ENCODE data around the gene SEMA4B. TPM values are rescaled to one million over a fixed set of nuclear protein-coding genes. Genes with fewer than 3 reads are reported as not detected.
A peak's percentile ranks its signal among the peaks of the same experiment; 100 is the strongest.

SEMA4B gene
- polyA plus RNA-seq, 1 experiment: 13.5 TPM

DNA sequence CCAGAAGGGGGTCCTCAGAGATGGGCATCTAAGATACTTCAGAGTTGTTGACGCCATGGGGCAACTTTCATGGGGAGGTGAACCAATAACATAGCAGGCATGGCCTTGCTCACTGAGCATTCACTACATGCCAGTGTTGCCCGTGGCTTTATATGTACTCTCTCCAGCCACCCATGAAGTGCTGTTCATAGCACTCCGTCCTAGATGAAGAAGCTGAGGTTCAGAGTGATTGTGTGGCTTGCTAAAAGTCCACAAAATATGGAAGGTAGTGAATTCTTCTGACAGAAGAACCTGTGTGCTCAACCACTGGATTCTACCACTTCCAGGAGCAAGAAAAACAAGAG lies 9.8 kb upstream of the SEMA4B start:
- Histone ChIP-seq H3K4me3 (ENCODE audit: low read depth, low read length) (no peak overlapping the region), H3K27ac (ENCODE audit: low read depth, low read length) (no peak overlapping the region), H3K27me3 (ENCODE audit: control insufficient read depth, insufficient read depth, low read length) (no peaks in the 10 kb centered on the region), H3K9me3 (ENCODE audit: control insufficient read depth, insufficient read depth, low read length) (no peaks in the 10 kb centered on the region)
- TF ChIP-seq, protein P1, sequence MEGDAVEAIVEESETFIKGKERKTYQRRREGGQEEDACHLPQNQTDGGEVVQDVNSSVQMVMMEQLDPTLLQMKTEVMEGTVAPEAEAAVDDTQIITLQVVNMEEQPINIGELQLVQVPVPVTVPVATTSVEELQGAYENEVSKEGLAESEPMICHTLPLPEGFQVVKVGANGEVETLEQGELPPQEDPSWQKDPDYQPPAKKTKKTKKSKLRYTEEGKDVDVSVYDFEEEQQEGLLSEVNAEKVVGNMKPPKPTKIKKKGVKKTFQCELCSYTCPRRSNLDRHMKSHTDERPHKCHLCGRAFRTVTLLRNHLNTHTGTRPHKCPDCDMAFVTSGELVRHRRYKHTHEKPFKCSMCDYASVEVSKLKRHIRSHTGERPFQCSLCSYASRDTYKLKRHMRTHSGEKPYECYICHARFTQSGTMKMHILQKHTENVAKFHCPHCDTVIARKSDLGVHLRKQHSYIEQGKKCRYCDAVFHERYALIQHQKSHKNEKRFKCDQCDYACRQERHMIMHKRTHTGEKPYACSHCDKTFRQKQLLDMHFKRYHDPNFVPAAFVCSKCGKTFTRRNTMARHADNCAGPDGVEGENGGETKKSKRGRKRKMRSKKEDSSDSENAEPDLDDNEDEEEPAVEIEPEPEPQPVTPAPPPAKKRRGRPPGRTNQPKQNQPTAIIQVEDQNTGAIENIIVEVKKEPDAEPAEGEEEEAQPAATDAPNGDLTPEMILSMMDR (IDR thresholded peaks at IDR 0.05; ENCODE audit: low read depth, low read length): no peak
- ChIA-PET POLR2A (interaction anchor here (1.1 kb wide), 1 partner anchor 14 kb away, joined by 3 read pairs; no protein-coding TSS in a partner anchor), CTCF (no interaction called here)
- no peak for DNase-seq (ENCODE audit: low read depth, low spot score)

DNA sequence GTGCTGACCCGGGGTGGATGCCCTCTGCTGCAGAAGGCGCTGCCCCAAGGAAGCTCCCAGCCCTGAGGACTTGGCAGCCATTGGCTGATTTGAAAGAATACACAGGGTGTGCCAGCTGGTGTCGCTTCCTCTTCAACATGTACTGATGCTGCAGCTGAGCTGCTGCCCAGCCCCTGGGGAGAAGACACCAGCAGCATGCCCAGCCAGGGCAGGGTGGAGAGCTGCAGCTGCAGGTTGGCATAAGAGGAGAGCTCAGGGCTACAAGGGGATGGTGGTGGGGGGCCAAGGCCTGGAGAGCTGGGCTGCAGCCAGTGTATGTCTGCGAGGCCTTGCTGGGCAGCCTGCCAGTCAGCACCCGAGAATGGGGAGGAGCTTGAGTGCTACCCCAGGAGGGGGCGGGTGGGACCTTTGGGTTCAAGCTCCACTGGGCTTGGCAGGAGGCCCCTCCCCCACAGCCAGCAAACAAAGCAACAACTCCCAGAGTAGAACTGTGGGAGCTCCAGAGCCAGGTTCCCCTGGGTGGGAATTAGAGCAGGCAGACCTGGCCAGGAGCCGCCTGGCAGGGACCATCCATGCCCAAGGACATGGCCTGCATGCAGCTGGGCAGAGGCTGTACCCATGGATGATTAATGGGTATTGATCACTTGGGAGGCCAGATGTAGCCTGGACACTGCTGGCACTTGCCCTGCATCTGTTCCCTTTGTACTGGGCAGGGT lies 9.2 kb upstream of the SEMA4B start:
- Histone ChIP-seq H3K27me3 (ENCODE audit: control insufficient read depth, insufficient read depth, low read length) (no peaks in the 10 kb centered on the region), H3K27ac (ENCODE audit: low read depth, low read length) (no peak overlapping the region), H3K9me3 (ENCODE audit: control insufficient read depth, insufficient read depth, low read length) (no peaks in the 10 kb centered on the region), H3K4me3 (ENCODE audit: low read depth, low read length) (no peak overlapping the region)
- TF ChIP-seq, protein P1 (IDR thresholded peaks at IDR 0.05; ENCODE audit: low read depth, low read length): no peak
- no peak for DNase-seq (ENCODE audit: low read depth, low spot score)
- ChIA-PET CTCF (no interaction called here), POLR2A (interaction anchor here (0.6 to 1.1 kb wide), 3 partner anchors 9 to 50 kb away, joined by 3 to 5 read pairs (median 4); partner anchors contain the start of gene SEMA4B)

DNA sequence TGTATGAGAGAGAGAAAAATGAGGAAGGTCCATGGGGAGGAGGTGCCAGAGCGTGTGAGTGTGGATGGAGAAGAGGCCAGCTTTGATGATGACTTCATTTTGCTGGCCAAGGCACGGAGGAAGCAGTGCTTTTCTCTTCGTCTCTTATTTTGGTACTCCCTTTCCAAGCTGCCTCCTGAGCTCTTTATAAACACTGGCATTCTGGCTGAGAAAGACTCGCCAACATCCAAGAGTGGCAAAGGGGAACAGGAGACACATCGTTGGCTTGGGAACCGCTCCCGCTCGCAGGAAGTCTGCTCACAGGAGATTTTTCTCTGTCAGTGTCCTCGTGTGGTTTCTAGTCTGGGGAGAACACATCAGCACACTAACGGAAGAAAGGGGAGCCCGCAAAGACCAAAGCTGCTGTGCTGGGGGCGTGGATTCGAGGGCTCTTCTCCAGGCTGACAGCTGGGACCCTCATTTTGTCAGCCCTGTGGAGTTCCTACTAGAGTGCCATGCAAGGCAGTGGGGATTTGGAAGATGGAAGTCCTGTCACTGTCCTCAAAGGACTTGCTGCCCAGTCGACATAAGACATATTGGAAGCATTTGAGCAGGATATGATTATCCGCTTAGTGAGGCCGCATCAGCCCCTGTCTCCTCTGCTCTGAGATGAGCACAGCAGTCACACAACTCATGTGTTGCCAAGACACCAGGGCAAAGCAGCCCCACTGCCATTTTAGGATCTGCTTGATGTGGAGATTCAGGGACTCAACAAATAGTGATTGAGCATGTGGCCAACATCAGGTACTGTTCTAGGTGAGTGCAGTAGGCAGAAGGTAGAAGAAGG lies 8.0 kb upstream of the SEMA4B start:
- TF ChIP-seq, protein P1 (IDR thresholded peaks at IDR 0.05; ENCODE audit: low read depth, low read length): no peak
- no peak for DNase-seq (ENCODE audit: low read depth, low spot score)
- Histone ChIP-seq H3K9me3 (ENCODE audit: control insufficient read depth, insufficient read depth, low read length) (no peaks in the 10 kb centered on the region), H3K27me3 (ENCODE audit: control insufficient read depth, insufficient read depth, low read length) (no peaks in the 10 kb centered on the region), H3K27ac (ENCODE audit: low read depth, low read length) (peak overlapping the region; percentile 3), H3K4me3 (ENCODE audit: low read depth, low read length) (no peak overlapping the region)
- POLR2A ChIA-PET: no interaction called here
- CTCF ChIA-PET: interaction anchor here (1.2 kb wide), 1 partner anchor 28 kb away, joined by 5 read pairs; no protein-coding TSS in a partner anchor

DNA sequence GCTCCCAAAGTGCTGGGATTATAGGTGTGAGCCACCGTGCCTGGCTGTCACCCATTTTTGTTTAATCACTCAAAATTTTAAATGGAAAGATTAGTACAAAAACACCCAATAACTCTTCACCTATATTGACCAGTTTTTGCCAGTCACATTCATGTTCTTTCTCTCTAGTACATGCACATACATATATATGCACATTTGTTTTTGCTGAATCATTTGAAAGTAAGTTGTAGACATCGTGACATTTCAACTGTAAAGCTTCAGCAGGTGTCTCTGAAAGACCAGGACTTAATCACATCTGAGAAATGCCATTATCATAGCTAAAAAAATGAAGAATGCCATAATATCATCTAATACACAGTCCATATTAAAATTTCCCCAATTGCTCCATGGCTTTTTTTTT lies 6.5 kb upstream of the SEMA4B start:
- H3K27me3 ChIP-seq (ENCODE audit: control insufficient read depth, insufficient read depth, low read length): no peaks in the 10 kb centered on the region
- TF ChIP-seq, protein P1 (IDR thresholded peaks at IDR 0.05; ENCODE audit: low read depth, low read length): no peak
- no peak for DNase-seq (ENCODE audit: low read depth, low spot score)
- H3K9me3 ChIP-seq (ENCODE audit: control insufficient read depth, insufficient read depth, low read length): no peaks in the 10 kb centered on the region
- POLR2A ChIA-PET: no interaction called here
- no peak overlapping the region for H3K4me3 ChIP-seq (ENCODE audit: low read depth, low read length)
- CTCF ChIA-PET: no interaction called here
- H3K27ac ChIP-seq (ENCODE audit: low read depth, low read length): no peak overlapping the region
